MM.1S (cell line): ENCODE results near the gene STAMBP.
A peak's percentile ranks its signal among the peaks of the same experiment; 100 is the strongest.

Experiments
- DNase-seq: peaks from one replicate; pipeline ENCODE4 v3.0.0-alpha.2; 2015
- H2AFZ ChIP-seq: fragments of 300-600 bp; sonication (generic); 2 replicates; pipeline ENCODE4 v1.6.0; 2016; ENCODE audit warnings: antibody characterized with exemption, low read length
- H3F3A ChIP-seq: fragments of 300-600 bp; sonication (generic); 2 replicates; pipeline ENCODE4 v1.6.1; 2016; ENCODE audit warnings: mild to moderate bottlenecking, antibody characterized with exemption, low read length, moderate library complexity, mixed read lengths; ENCODE audit not compliant: insufficient read depth
- H3K27ac ChIP-seq: fragments of 300-600 bp; sonication (generic); 2 replicates; pipeline ENCODE4 v1.5.1; 2016; ENCODE audit warnings: mild to moderate bottlenecking, low read length
- H3K27me3 ChIP-seq: fragments of 300-600 bp; sonication (generic); replicated peaks from 2 replicates; pipeline ENCODE4 v1.6.0; 2016; ENCODE audit warnings: low read length; ENCODE audit not compliant: insufficient read depth
- H3K36me3 ChIP-seq: fragments of 300-600 bp; sonication (generic); replicated peaks from 2 replicates; pipeline ENCODE4 v1.6.1; 2016; ENCODE audit warnings: mild to moderate bottlenecking, low read length, mixed read lengths; ENCODE audit not compliant: insufficient read depth
- H3K4me1 ChIP-seq: fragments of 300-600 bp; sonication (generic); 2 replicates; pipeline ENCODE4 v1.6.1; 2016; ENCODE audit warnings: low read length, mixed read lengths
- H3K4me2 ChIP-seq: fragments of 300-600 bp; sonication (generic); 2 replicates; pipeline ENCODE4 v1.6.0; 2016; ENCODE audit warnings: low read depth, low read length
- H3K4me3 ChIP-seq: fragments of 300-600 bp; sonication (generic); 2 replicates; pipeline ENCODE4 v1.5.1; 2016; ENCODE audit warnings: low read length, mixed read lengths
- H3K79me2 ChIP-seq: fragments of 300-600 bp; sonication (generic); 2 replicates; pipeline ENCODE4 v1.6.1; 2016; ENCODE audit warnings: mixed run types, low read length, mixed read lengths
- H3K9ac ChIP-seq: fragments of 300-600 bp; sonication (generic); 2 replicates; pipeline ENCODE4 v1.6.1; 2016; ENCODE audit warnings: low read length, mixed read lengths
- H3K9me2 ChIP-seq: fragments of 300-600 bp; sonication (generic); replicated peaks from 2 replicates; pipeline ENCODE4 v1.6.1; 2016; ENCODE audit warnings: mild to moderate bottlenecking, low read length, mixed read lengths; ENCODE audit not compliant: insufficient read depth
- H3K9me3 ChIP-seq: fragments of 300-600 bp; sonication (generic); replicated peaks from 2 replicates; pipeline ENCODE4 v1.6.1; 2016; ENCODE audit warnings: mild to moderate bottlenecking, low read length, mixed read lengths; ENCODE audit not compliant: insufficient read depth
- H4K20me1 ChIP-seq: fragments of 300-600 bp; sonication (generic); 2 replicates; pipeline ENCODE4 v1.6.1; 2016; ENCODE audit warnings: mild to moderate bottlenecking, low read length, moderate library complexity, mixed read lengths; ENCODE audit not compliant: insufficient read depth
- CTCF ChIP-seq: fragments of 300-600 bp; sonication (generic); IDR thresholded peaks from 2 replicates; pipeline ENCODE4 v1.5.1; 2016; ENCODE audit warnings: antibody characterized with exemption, low read length, mixed read lengths
- EZH2 ChIP-seq: fragments of 300-600 bp; sonication (generic); optimal IDR thresholded peaks from 2 replicates; pipeline ENCODE3; 2017; ENCODE audit warnings: low read depth, mild to moderate bottlenecking, antibody characterized with exemption, low read length, mixed read lengths
- EZH2phosphoT487 ChIP-seq: fragments of 300-600 bp; sonication (generic); IDR thresholded peaks from 2 replicates; pipeline ENCODE4 v1.6.1; 2018; ENCODE audit warnings: antibody characterized with exemption, low read length

Gene STAMBP

DNA sequence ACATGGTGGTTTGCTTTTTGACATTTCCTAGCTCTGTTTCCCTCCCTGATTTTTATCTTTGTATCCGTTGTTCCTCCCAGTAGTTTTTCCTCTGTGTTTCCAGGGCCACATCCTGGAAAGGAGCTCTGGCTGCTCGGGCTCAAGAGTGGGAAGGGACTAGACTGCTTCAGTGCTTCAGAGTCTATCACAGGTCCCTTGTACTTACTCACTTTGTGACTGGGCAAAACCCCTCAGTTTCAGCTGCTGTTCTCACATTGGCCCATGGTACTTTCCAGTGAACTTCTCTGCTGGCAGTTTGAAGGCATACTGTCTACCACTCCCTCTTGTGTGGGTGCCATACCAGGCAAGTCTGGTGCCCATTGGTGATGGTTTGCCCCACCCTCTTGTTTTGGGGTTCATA, 7.5 kb upstream of the STAMBP start:
- H3K9me3 ChIP-seq = no peaks in the 10 kb centered on the region
- DNase-seq = no peak
- H3K79me2 ChIP-seq = no peaks in the 10 kb centered on the region
- H2AFZ ChIP-seq = no peak overlapping the region
- no peaks in the 10 kb centered on the region for H3K9me2 ChIP-seq
- no peak overlapping the region for H3K9ac ChIP-seq
- no peak overlapping the region for H3K27ac ChIP-seq
- H3K4me3 ChIP-seq = no peak overlapping the region
- TF ChIP-seq EZH2phosphoT487 = no peak
- no peak for TF ChIP-seq EZH2
- no peak for TF ChIP-seq CTCF
- no peak overlapping the region for H3K4me2 ChIP-seq
- no peaks in the 10 kb centered on the region for H3K36me3 ChIP-seq
- peaks cover 17% of the 10 kb centered on the region for H3K4me1 ChIP-seq
- no peaks in the 10 kb centered on the region for H3K27me3 ChIP-seq
- no peaks in the 10 kb centered on the region for H4K20me1 ChIP-seq
- H3F3A ChIP-seq = no peaks in the 10 kb centered on the region; the same call in 1 of the 2 replicates

- Histone ChIP-seq H3K9me3 (no peaks in the 10 kb centered on the region), H3K9me2 (no peaks in the 10 kb centered on the region), H3K27ac (no peak overlapping the region), H3K36me3 (no peaks in the 10 kb centered on the region), H3K4me2 (no peak overlapping the region), H3K79me2 (no peaks in the 10 kb centered on the region), H2AFZ (no peak overlapping the region), H3K27me3 (no peaks in the 10 kb centered on the region), H3K4me1 (peaks cover 17% of the 10 kb centered on the region), H3K4me3 (no peak overlapping the region), H3K9ac (no peak overlapping the region), H3F3A (no peaks in the 10 kb centered on the region; the same call in 1 of the 2 replicates), H4K20me1 (no peaks in the 10 kb centered on the region)
- no peak for DNase-seq
- TF ChIP-seq CTCF (no peak), EZH2 (no peak), EZH2phosphoT487 (no peak)
Measured at GRCh38 chr2:73821669-73822068, 7.1 kb upstream of the STAMBP start.

- no peaks in the 10 kb centered on the region for H3K36me3 ChIP-seq
- H3K4me3 ChIP-seq = no peak overlapping the region
- H3K9me3 ChIP-seq = no peaks in the 10 kb centered on the region
- H3F3A ChIP-seq = no peaks in the 10 kb centered on the region; the same call in 1 of the 2 replicates
- no peak for TF ChIP-seq EZH2phosphoT487
- TF ChIP-seq CTCF = no peak
- no peak for TF ChIP-seq EZH2
- peak overlapping the region; percentile 5; the same call in 1 of the 2 replicates for H3K4me2 ChIP-seq
- no peak overlapping the region; the same call in 1 of the 2 replicates for H3K27ac ChIP-seq
- no peak overlapping the region for H3K9ac ChIP-seq
- DNase-seq = peak; percentile 60
- H4K20me1 ChIP-seq = no peaks in the 10 kb centered on the region
- H3K27me3 ChIP-seq = no peaks in the 10 kb centered on the region
- no peaks in the 10 kb centered on the region for H3K9me2 ChIP-seq
- no peak overlapping the region for H2AFZ ChIP-seq
- H3K4me1 ChIP-seq = peaks cover 17% of the 10 kb centered on the region
- H3K79me2 ChIP-seq = no peaks in the 10 kb centered on the region
Measured at GRCh38 chr2:73822276-73822675, 6.5 kb upstream of the STAMBP start.
